Subcutaneous abdominal adipose tissue (tissue), 5 donors: ENCODE results near the gene CARM1.
A peak's percentile ranks its signal among the peaks of the same experiment; 100 is the strongest.

Experiments used
- H3K27ac ChIP-seq: one replicate; pipeline ENCODE4 v1.7.0; 2013; ENCODE audit warnings: low read depth, mild to moderate bottlenecking, inconsistent platforms, low read length, moderate library complexity
- H3K27me3 ChIP-seq, 5 donors: one replicate each; pipeline ENCODE4 v1.7.0; 2013; ENCODE audit warnings: low read length in 5 of 5, inconsistent platforms in 1 of 5; ENCODE audit not compliant: control insufficient read depth in 5 of 5, insufficient read depth in 4 of 5
- H3K36me3 ChIP-seq, 5 donors: one replicate each; pipeline ENCODE4 v1.7.0; 2013; ENCODE audit warnings: low read length in 5 of 5; ENCODE audit not compliant: control insufficient read depth in 5 of 5, insufficient read depth in 5 of 5
- H3K4me1 ChIP-seq, 5 donors: one replicate each; pipeline ENCODE4 v1.7.0; 2013; ENCODE audit warnings: low read length in 5 of 5, mild to moderate bottlenecking in 3 of 5, moderate library complexity in 1 of 5; ENCODE audit not compliant: control insufficient read depth in 5 of 5, insufficient read depth in 5 of 5
- H3K4me3 ChIP-seq, 5 donors: one replicate each; pipeline ENCODE4 v1.7.0; 2013; ENCODE audit warnings: low read length in 5 of 5, low read depth in 1 of 5
- H3K9ac ChIP-seq, 5 donors: one replicate each; pipeline ENCODE4 v1.7.0; 2013; ENCODE audit warnings: low read length in 5 of 5, mild to moderate bottlenecking in 4 of 5, moderate library complexity in 3 of 5
- H3K9me3 ChIP-seq, 5 donors: one replicate each; pipeline ENCODE4 v1.7.0; 2013; ENCODE audit warnings: low read length in 5 of 5; ENCODE audit not compliant: control insufficient read depth in 5 of 5
- donor health status: healthy.
- donor health status: healthy.
- donor health status: healthy.
- donor health status: healthy.
- donor health status: healthy.

Gene CARM1

DNA sequence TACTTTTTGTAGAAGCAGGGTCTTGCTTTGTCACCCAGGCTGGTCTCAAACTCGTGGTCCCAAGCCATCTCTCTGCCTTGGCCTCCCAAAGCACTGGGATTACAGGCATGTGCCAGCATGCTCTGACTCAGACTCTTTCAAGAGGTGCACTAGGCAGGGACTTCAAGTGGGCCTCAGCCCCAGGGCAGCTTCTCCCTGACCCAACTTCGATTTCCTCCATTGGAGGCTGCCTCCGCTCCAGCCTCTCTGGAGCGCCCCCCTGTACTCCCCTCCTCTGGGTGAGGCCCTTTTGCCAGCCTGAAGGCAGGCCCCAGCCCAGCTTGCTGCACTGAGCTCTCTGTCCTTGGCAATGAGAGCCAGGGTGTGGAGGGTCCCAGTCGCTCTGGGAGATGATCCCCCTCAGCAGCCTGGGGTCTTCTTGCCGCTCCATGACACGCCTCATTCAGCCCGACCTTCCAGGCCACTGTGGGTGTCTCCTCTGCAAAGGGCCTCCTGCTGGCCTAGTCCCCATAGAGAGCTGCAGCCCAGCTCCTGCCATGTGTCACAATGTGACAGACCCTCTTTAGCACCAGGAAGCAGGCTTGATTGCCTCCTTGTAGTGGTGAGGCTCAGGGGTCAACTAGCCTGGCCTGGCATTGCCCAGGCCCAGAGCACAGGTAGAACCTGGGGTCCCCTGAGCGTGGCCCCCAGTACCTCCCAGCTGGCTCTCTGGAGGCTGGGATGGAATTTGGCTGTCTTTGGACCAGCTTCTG lies 16.4 kb downstream of the CARM1 start:
- Histone ChIP-seq H3K9me3 (no peaks in the 10 kb centered on the region), H3K27me3 (no peaks in the 10 kb centered on the region), H3K36me3 (no peaks in the 10 kb centered on the region), H3K4me3 (no peak overlapping the region), H3K4me1 (peaks cover 0 to 12% (median 7%) of the 10 kb centered on the region in 5 donors), H3K27ac (no peak overlapping the region), H3K9ac (no peak overlapping the region)

- Histone ChIP-seq H3K4me1 (peaks cover 0 to 10% (median 7%) of the 10 kb centered on the region in 5 donors), H3K27ac (no peak overlapping the region), H3K9me3 (no peaks in the 10 kb centered on the region), H3K36me3 (no peaks in the 10 kb centered on the region), H3K4me3 (no peak overlapping the region), H3K27me3 (no peaks in the 10 kb centered on the region), H3K9ac (no peak overlapping the region)
Observed at GRCh38 chr19:10888421-10888866, 17.1 kb downstream of the CARM1 start.

DNA sequence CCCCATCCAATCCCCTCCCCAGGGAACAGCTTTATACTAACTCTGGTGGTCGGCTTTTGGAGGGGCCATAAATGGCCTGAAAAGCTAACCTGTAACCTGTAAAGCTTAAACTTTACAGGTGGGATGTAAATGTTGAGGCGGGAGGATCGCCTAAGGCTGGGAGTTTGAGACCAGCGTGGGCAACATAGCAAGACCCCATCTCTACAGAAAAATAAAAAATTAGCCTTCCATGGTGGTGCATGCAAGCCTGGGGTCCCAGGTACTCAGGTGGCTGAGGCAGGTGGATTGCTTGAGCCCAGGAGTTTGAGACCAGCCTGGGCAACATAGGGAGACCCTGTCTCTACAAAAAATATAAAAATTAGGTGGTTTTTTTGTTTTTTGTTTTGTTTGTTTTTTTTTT lies 18.5 kb downstream of the CARM1 start:
- Histone ChIP-seq H3K4me1 (peaks cover 0 to 10% (median 7%) of the 10 kb centered on the region in 5 donors), H3K27ac (no peak overlapping the region), H3K36me3 (no peaks in the 10 kb centered on the region), H3K9me3 (no peaks in the 10 kb centered on the region), H3K9ac (no peak overlapping the region), H3K27me3 (no peaks in the 10 kb centered on the region), H3K4me3 (no peak overlapping the region)

DNA sequence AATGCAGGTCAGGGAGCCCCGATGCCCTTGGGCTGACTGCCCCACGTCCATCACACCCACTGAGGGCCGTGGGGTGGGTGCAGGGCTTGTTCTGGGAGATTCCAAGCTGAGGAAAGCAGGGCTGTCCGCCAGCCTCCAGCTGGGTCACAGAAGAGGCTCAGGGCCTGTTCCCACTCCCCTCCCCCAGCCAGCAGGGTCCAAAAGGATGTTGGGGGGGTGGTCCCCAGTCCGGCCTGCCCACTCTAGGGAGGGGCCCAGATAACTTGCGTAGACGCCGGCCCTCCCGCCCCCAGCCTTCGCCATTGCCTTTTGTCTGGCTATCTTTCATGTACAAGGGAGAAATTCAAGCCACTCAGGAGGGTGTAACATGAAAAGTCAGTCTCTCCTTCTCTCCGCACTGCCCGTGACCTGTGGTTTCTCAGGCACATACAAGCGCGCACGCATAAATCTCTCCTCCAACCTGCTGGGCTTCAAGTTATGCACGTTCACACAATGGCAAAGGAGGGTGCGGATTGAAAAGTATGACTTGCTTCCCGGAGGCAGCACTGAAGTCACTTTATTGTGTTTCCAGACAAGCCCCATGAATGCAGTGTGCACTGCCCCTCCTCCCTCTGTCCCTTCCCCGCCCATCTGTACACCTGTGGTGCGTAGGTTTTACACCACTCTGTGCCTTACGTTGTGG lies 20.2 kb downstream of the CARM1 start:
- H3K4me3 ChIP-seq, result no peak overlapping the region
- H3K36me3 ChIP-seq, result no peaks in the 10 kb centered on the region
- no peaks in the 10 kb centered on the region for H3K27me3 ChIP-seq
- H3K9me3 ChIP-seq, result no peaks in the 10 kb centered on the region
- no peak overlapping the region for H3K27ac ChIP-seq
- H3K4me1 ChIP-seq, result peaks cover 0 to 14% (median 7%) of the 10 kb centered on the region in 5 donors
- peak overlapping the region in 1 of 5 donors; percentile 10 for H3K9ac ChIP-seq

GRCh38 chr19:10892256-10892655 lies 20.9 kb downstream of the CARM1 start:
- H3K27me3 ChIP-seq, result no peaks in the 10 kb centered on the region
- no peaks in the 10 kb centered on the region for H3K36me3 ChIP-seq
- no peaks in the 10 kb centered on the region for H3K9me3 ChIP-seq
- H3K4me3 ChIP-seq, result no peak overlapping the region
- no peak overlapping the region for H3K27ac ChIP-seq
- H3K9ac ChIP-seq, result no peak overlapping the region
- H3K4me1 ChIP-seq, result peaks cover 0 to 21% (median 7%) of the 10 kb centered on the region in 5 donors

- Histone ChIP-seq H3K9me3 (no peaks in the 10 kb centered on the region), H3K36me3 (no peaks in the 10 kb centered on the region), H3K4me1 (peaks cover 0 to 29% (median 11%) of the 10 kb centered on the region in 5 donors)
Observed at GRCh38 chr19:10894911-10895213, 23.5 kb downstream of the CARM1 start.

DNA sequence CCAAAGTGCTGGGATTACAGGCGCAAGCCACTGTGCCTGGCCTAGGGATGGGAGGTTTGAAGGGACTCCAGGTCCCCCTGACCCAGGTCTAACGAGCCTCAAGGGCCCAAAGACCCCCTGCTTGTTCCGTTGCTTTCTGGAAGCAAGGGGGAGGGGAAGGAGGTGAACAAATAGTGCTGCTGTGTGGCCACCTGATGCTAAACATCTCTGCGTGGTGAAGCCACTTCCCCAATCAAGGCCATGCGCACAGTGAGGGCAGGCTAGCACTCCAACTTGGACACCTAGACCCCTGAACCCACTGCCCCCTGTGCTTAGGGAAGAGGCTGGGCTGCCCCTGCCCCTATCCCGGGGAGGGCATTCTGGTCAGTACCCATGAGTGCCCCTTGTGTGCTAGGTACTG lies 24.0 kb downstream of the CARM1 start:
- Histone ChIP-seq H3K4me3 (no peak overlapping the region), H3K9ac (no peak overlapping the region), H3K36me3 (no peaks in the 10 kb centered on the region), H3K27me3 (no peaks in the 10 kb centered on the region), H3K27ac (no peak overlapping the region), H3K4me1 (peaks cover 0 to 29% (median 11%) of the 10 kb centered on the region in 5 donors), H3K9me3 (no peaks in the 10 kb centered on the region)

More at GRCh38 chr19:10894911-10895213, 23.5 kb downstream of the CARM1 start:
- no peak overlapping the region for H3K27ac ChIP-seq
- no peaks in the 10 kb centered on the region for H3K27me3 ChIP-seq
- H3K4me3 ChIP-seq, result no peak overlapping the region
- H3K9ac ChIP-seq, result no peak overlapping the region

GRCh38 chr19:10895920-10896319 lies 24.6 kb downstream of the CARM1 start:
- no peak overlapping the region for H3K9ac ChIP-seq
- no peaks in the 10 kb centered on the region for H3K9me3 ChIP-seq
- peaks cover 0 to 27% (median 11%) of the 10 kb centered on the region in 5 donors for H3K4me1 ChIP-seq
- H3K4me3 ChIP-seq, result no peak overlapping the region
- H3K36me3 ChIP-seq, result no peaks in the 10 kb centered on the region
- H3K27ac ChIP-seq, result no peak overlapping the region
- no peaks in the 10 kb centered on the region for H3K27me3 ChIP-seq

GRCh38 chr19:10896851-10897526 lies 25.6 kb downstream of the CARM1 start:
- no peaks in the 10 kb centered on the region for H3K27me3 ChIP-seq
- no peaks in the 10 kb centered on the region for H3K36me3 ChIP-seq
- H3K4me3 ChIP-seq, result no peak overlapping the region
- H3K9me3 ChIP-seq, result no peaks in the 10 kb centered on the region
- peaks cover 0 to 24% (median 10%) of the 10 kb centered on the region in 5 donors for H3K4me1 ChIP-seq
- H3K9ac ChIP-seq, result peak overlapping the region in 1 of 5 donors; percentile 14
- no peak overlapping the region for H3K27ac ChIP-seq

DNA sequence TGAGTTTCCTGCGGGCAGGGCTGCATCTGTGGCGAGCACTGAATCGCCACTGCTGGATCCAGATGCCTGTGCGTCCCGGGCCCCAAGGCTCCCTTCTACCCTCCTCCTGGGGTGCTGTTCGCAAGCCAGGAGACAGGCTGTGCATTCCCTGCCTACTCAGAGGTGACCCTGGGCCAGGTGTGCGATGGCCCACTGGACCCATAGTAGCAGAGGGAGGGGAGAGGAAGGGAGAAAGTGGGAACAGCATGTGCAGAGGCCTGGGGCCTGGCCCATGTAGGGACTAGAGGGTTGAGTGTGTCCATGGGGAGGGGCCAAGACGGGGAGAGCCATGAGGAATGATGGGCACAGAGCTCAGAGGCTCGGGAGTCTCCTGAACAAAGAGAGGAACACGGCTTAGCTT lies 27.3 kb downstream of the CARM1 start:
- no peaks in the 10 kb centered on the region for H3K9me3 ChIP-seq

More for the DNA sequence above, 27.3 kb downstream of the CARM1 start:
- no peak overlapping the region for H3K9ac ChIP-seq
- H3K4me3 ChIP-seq, result no peak overlapping the region
- no peaks in the 10 kb centered on the region for H3K36me3 ChIP-seq
- H3K27me3 ChIP-seq, result no peaks in the 10 kb centered on the region
- H3K4me1 ChIP-seq, result peaks cover 0 to 24% (median 10%) of the 10 kb centered on the region in 5 donors
- no peak overlapping the region for H3K27ac ChIP-seq
